GM19397 (cell line): ENCODE data around the gene TCP1.
"Not testable (repeated sequence)": the region's sequence is repeated elsewhere in the genome, so short reads cannot be mapped to it uniquely, and the experiment has no call there.

Experiments used
- ATAC-seq: cut with Tn5 transposase; IDR thresholded peaks from one replicate; pipeline ENCODE4 v1.9.1; 2021; ENCODE audit warnings: mild to moderate bottlenecking, moderate library complexity; ENCODE audit not compliant: unreplicated experiment

The TCP1 gene

GRCh38 chr6:159745081-159745480 lies 44.3 kb downstream of the TCP1 start:
- no peak for ATAC-seq

- no peak for ATAC-seq
These were observed 47.2 kb downstream of the TCP1 start for GRCh38 chr6:159742165-159742564.

GRCh38 chr6:159739341-159739740 lies 50.1 kb downstream of the TCP1 start:
- no peak for ATAC-seq

GRCh38 chr6:159736908-159737307 lies 52.5 kb downstream of the TCP1 start:
- ATAC-seq, result no peak

GRCh38 chr6:159733395-159733794 lies 56.0 kb downstream of the TCP1 start:
- not testable (repeated sequence) for ATAC-seq

GRCh38 chr6:159732550-159732949 lies 56.9 kb downstream of the TCP1 start:
- ATAC-seq, result not testable (repeated sequence)

- ATAC-seq, result no peak
These were observed 59.1 kb downstream of the TCP1 start for GRCh38 chr6:159730332-159730676.

GRCh38 chr6:159729598-159730331 lies 59.6 kb downstream of the TCP1 start:
- ATAC-seq, result no peak

- no peak for ATAC-seq
These were observed 60.9 kb downstream of the TCP1 start for GRCh38 chr6:159728531-159728964.
